HCT116 (cell line): ENCODE measurements around the gene SYNE1. TPM values are rescaled to one million over a fixed set of nuclear protein-coding genes. Genes with fewer than 3 reads are reported as not detected.

Source experiments
- ATAC-seq: fragments of 200-7000 bp; cut with Tn5 transposase; 2 replicates; pipeline ENCODE4 v1.9.1; 2020; ENCODE audit warnings: mild to moderate bottlenecking, moderate library complexity
- BruUV-seq: library from RNA; stranded (reverse); fragments of 400-500 nt; replicated peaks from 2 replicates; lab custom pipeline; 2021; lab: Mats Ljungman, UMichigan
- CTCF ChIA-PET: fragments of 300-600 bp; sonication (Branson Sonifier 250); formaldehyde crosslinking; loops from one replicate; lab custom pipeline; 2021; ENCODE audit warnings: antibody characterized with exemption; lab: Charles Lee
- POLR2A ChIA-PET: fragments of 300-600, 350-600 bp; sonication (Branson Sonifier 250); formaldehyde crosslinking; loops from one replicate; lab custom pipeline; 2021; ENCODE audit warnings: antibody characterized with exemption; lab: Charles Lee
- RAD21 ChIA-PET, 2 experiments: fragments of 300-600 bp; sonication (Branson Sonifier 250); formaldehyde crosslinking; loops; one replicate each; lab custom pipeline; 2023; ENCODE audit warnings: low total read pairs in 2 of 2; ENCODE audit not compliant: uncharacterized antibody in 2 of 2, unreplicated experiment in 2 of 2, low non-redundant PET in 1 of 2; lab: Charles Lee
- DNase-seq: peaks from one replicate; pipeline ENCODE4 v3.0.0-alpha.2; 2010; ENCODE audit warnings: low read depth, low spot score
- H2AFZ ChIP-seq: fragments of 200-600 bp; shearing (Covaris generic), sonication (generic); 2 replicates; pipeline ENCODE4 v1.6.1; 2017; ENCODE audit warnings: low read depth, mixed run types, mixed read lengths, antibody characterized with exemption, low read length; ENCODE audit not compliant: poor library complexity, severe bottlenecking
- H3K27ac ChIP-seq: 2 replicates; pipeline ENCODE4 v1.5.1; 2012; ENCODE audit warnings: low read depth, low read length
- H3K27me3 ChIP-seq: fragments of 200-600 bp; sonication (generic); 2 replicates; pipeline ENCODE4 v1.6.1; 2016; ENCODE audit warnings: mixed run types, low read length, mixed read lengths; ENCODE audit not compliant: insufficient read depth
- H3K36me3 ChIP-seq, 2 experiments: fragments of 200-500 bp in 1 of 2; fragments of 200-600 bp in 1 of 2; sonication (Bioruptor generic) in 1 of 2; sonication (generic) in 1 of 2; 2 replicates each; pipeline versions ENCODE4 v1.5.1 to v1.6.1; 2014 to 2016; ENCODE audit warnings: low read length in 2 of 2, inconsistent platforms in 1 of 2, mixed read lengths in 1 of 2, mixed run types in 1 of 2; ENCODE audit not compliant: insufficient read depth in 2 of 2, control insufficient read depth in 1 of 2
- H3K4me1 ChIP-seq, 2 experiments: fragments of 200-600 bp in 1 of 2; sonication (generic) in 1 of 2; 2 replicates each; pipeline versions ENCODE4 v1.5.1 to v1.6.1; 2012 to 2017; ENCODE audit warnings: low read length in 2 of 2, inconsistent platforms in 1 of 2, mild to moderate bottlenecking in 1 of 2, mixed read lengths in 1 of 2, mixed run types in 1 of 2, moderate library complexity in 1 of 2; ENCODE audit not compliant: insufficient read depth in 2 of 2, control insufficient read depth in 1 of 2
- H3K4me2 ChIP-seq: fragments of 200-600 bp; sonication (generic); 2 replicates; pipeline ENCODE4 v1.6.1; 2017; ENCODE audit warnings: mixed run types, low read length, mixed read lengths
- H3K4me3 ChIP-seq, 2 experiments: fragments of 200-600 bp in 1 of 2; sonication (generic) in 1 of 2; replicated peaks in 1 of 2; 2 replicates each; pipeline ENCODE4 v1.5.1; 2011 to 2016; ENCODE audit warnings: low read length in 2 of 2, control low read depth in 1 of 2, low read depth in 1 of 2, mild to moderate bottlenecking in 1 of 2, mixed read lengths in 1 of 2, mixed run types in 1 of 2
- H3K79me2 ChIP-seq: fragments of 200-600 bp; sonication (generic); 2 replicates; pipeline ENCODE4 v1.6.1; 2017; ENCODE audit warnings: mild to moderate bottlenecking, mixed run types, low read length, moderate library complexity, mixed read lengths; ENCODE audit not compliant: insufficient read depth
- H3K9ac ChIP-seq: fragments of 200-600 bp; sonication (generic); 2 replicates; pipeline ENCODE4 v1.6.1; 2016; ENCODE audit warnings: low read length, mixed read lengths
- H3K9me2 ChIP-seq: fragments of 200-600 bp; sonication (generic), shearing (Covaris generic); 2 replicates; pipeline ENCODE4 v1.6.1; 2017; ENCODE audit warnings: mixed run types, mild to moderate bottlenecking, moderate library complexity; ENCODE audit not compliant: insufficient read depth
- H3K9me3 ChIP-seq, 2 experiments: fragments of 200-500 bp in 1 of 2; fragments of 200-600 bp in 1 of 2; sonication (Bioruptor generic) in 1 of 2; sonication (generic) in 1 of 2; 2 replicates each; pipeline ENCODE4 v1.6.1; 2014 to 2017; ENCODE audit warnings: low read length in 2 of 2, mixed read lengths in 2 of 2, inconsistent platforms in 1 of 2, low read depth in 1 of 2, mild to moderate bottlenecking in 1 of 2, mixed run types in 1 of 2, moderate library complexity in 1 of 2; ENCODE audit not compliant: control insufficient read depth in 1 of 2, insufficient read depth in 1 of 2
- H4K20me1 ChIP-seq: fragments of 200-600 bp; sonication (generic), shearing (Covaris generic); 2 replicates; pipeline ENCODE4 v1.6.1; 2017; ENCODE audit warnings: mixed run types, mild to moderate bottlenecking, moderate library complexity; ENCODE audit not compliant: insufficient read depth
- ELF1 ChIP-seq: IDR thresholded peaks from 2 replicates; pipeline ENCODE4 v1.6.1; 2012; ENCODE audit warnings: low read depth, borderline replicate concordance
- EZH2 ChIP-seq: fragments of 200-600 bp; sonication (generic); IDR thresholded peaks from 2 replicates; pipeline ENCODE4 v1.6.1; 2017; ENCODE audit warnings: antibody characterized with exemption, mixed run types
- JUND ChIP-seq: IDR thresholded peaks from 2 replicates; pipeline ENCODE4 v1.6.1; 2012
- POLR2AphosphoS5 ChIP-seq: IDR thresholded peaks from 2 replicates; pipeline ENCODE4 v1.6.1; 2011; ENCODE audit warnings: mild to moderate bottlenecking, low read depth, low read length, moderate library complexity
- RAD21 ChIP-seq: IDR thresholded peaks from 2 replicates; pipeline ENCODE4 v1.6.1; 2012; ENCODE audit warnings: low read depth, mild to moderate bottlenecking
- SP1 ChIP-seq: IDR thresholded peaks from 2 replicates; pipeline ENCODE4 v1.6.1; 2012; ENCODE audit warnings: low read depth
- YY1 ChIP-seq: IDR thresholded peaks from 2 replicates; pipeline ENCODE4 v1.6.1; 2011; ENCODE audit warnings: low read length, low read depth, moderate library complexity, mild to moderate bottlenecking; ENCODE audit not compliant: insufficient replicate concordance; ENCODE audit errors: extremely low read depth
- ZFX ChIP-seq: fragments of 450-650 bp; IDR thresholded peaks from 2 replicates; pipeline ENCODE4 v1.6.1; 2017
- intact Hi-C: fragments of 100-400 bp; cut with micrococcal nuclease; formaldehyde crosslinking; loops from 2 replicates; pipeline ENCODE4 v1.10.0; 2022
- total RNA-seq: library from RNA; stranded (reverse); gene quantifications from one replicate; pipeline ENCODE4 v1.2.1, GENCODE V29; 2021; ENCODE audit not compliant: unreplicated experiment
- TF ChIP-seq, protein P1 (sequence below): IDR thresholded peaks from 2 replicates; pipeline ENCODE4 v1.6.1; 2012; ENCODE audit warnings: low read depth
- TF ChIP-seq, protein P2 (sequence below): IDR thresholded peaks from 2 replicates; pipeline ENCODE4 v1.6.1; 2012
- TF ChIP-seq, protein P3 (sequence below): IDR thresholded peaks from 2 replicates; pipeline ENCODE4 v1.6.1; 2011; ENCODE audit warnings: mild to moderate bottlenecking, low read length, moderate library complexity; ENCODE audit not compliant: insufficient replicate concordance; ENCODE audit errors: extremely low read depth

SYNE1 gene
- total RNA-seq, 1 experiment from 2014 or later = 5.4 TPM

DNA sequence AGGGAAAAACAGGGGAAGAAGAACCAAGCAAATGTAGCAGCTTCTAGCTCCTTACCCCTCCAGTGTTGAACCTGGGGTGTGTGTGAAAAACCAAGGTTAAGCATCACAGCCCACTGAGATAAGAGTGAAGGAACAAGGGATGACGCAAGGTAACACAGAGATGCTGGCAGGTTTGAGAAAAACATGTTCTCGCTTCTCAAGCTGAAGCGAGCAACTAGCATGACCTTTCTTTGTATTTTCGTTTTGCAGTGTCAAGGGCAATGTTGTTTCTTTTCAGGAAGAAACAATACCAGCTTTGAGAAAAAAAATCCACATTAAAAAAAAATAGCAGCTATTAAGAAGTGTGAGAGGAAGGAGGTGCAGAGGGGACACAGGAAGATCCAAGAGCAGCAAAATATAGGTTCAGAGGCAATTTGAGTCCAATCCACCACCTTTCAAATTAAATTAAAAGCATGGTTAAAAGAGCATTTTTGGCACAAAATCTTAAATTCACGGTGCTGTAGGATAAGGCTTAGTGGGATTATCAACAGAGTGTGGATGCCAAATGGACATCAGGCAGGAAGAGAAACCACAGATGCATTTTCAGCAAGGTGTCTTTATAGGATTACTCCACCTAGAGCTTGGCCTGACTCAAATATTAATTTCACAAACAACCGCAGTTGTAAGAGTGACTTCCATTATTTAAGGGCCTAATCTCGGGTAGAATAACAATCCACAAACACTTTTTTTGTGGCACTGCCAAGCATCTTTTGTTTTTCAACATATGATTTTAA, 70.9 kb downstream of the SYNE1 start:
- POLR2A ChIA-PET = no interaction called here

DNA sequence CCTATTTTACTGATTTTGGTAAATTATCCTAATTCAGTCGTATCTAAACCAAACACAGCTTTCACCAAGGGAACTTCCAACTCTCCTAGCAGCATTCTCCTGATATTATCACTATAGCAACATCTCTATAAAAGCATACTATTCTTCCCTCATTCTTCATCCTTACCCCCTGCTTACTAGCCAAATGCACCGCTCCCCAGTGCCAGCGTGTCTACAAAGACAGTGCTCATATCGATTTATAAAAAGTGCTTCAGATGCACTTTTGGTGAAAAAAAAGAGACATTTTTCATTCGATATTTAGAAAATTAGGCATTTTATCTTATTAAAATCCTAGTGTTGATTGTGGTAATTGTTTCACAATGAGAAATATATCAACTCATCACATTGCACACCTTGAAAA, 74.0 kb downstream of the SYNE1 start:
- no peak overlapping the region for H3K27ac ChIP-seq
- no peaks in the 10 kb centered on the region for H4K20me1 ChIP-seq
- intact Hi-C loops = no loop called here
- RAD21 ChIA-PET = no interaction called here
- POLR2A ChIA-PET = no interaction called here
- no peak overlapping the region for H3K4me2 ChIP-seq
- H3K9ac ChIP-seq = no peak overlapping the region
- no peak for ATAC-seq
- H3K9me2 ChIP-seq = no peaks in the 10 kb centered on the region
- no peak for TF ChIP-seq EZH2
- TF ChIP-seq JUND = no peak
- TF ChIP-seq POLR2AphosphoS5 = no peak
- TF ChIP-seq, protein P1, sequence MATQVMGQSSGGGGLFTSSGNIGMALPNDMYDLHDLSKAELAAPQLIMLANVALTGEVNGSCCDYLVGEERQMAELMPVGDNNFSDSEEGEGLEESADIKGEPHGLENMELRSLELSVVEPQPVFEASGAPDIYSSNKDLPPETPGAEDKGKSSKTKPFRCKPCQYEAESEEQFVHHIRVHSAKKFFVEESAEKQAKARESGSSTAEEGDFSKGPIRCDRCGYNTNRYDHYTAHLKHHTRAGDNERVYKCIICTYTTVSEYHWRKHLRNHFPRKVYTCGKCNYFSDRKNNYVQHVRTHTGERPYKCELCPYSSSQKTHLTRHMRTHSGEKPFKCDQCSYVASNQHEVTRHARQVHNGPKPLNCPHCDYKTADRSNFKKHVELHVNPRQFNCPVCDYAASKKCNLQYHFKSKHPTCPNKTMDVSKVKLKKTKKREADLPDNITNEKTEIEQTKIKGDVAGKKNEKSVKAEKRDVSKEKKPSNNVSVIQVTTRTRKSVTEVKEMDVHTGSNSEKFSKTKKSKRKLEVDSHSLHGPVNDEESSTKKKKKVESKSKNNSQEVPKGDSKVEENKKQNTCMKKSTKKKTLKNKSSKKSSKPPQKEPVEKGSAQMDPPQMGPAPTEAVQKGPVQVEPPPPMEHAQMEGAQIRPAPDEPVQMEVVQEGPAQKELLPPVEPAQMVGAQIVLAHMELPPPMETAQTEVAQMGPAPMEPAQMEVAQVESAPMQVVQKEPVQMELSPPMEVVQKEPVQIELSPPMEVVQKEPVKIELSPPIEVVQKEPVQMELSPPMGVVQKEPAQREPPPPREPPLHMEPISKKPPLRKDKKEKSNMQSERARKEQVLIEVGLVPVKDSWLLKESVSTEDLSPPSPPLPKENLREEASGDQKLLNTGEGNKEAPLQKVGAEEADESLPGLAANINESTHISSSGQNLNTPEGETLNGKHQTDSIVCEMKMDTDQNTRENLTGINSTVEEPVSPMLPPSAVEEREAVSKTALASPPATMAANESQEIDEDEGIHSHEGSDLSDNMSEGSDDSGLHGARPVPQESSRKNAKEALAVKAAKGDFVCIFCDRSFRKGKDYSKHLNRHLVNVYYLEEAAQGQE = no peak
- no peak for TF ChIP-seq YY1
- no peak for TF ChIP-seq RAD21
- TF ChIP-seq, all 23 proteins: peak for 0
- no peaks in the 10 kb centered on the region for H3K36me3 ChIP-seq
- no TSS peak for BruUV-seq
- H3K79me2 ChIP-seq = no peaks in the 10 kb centered on the region
- no peak for DNase-seq
- no peak overlapping the region for H3K4me3 ChIP-seq
- H2AFZ ChIP-seq = no peak overlapping the region
- H3K9me3 ChIP-seq = no peaks in the 10 kb centered on the region
- no peaks in the 10 kb centered on the region for H3K4me1 ChIP-seq
- CTCF ChIA-PET = no interaction called here
- H3K27me3 ChIP-seq = no peaks in the 10 kb centered on the region

More for the DNA sequence above, 70.9 kb downstream of the SYNE1 start:
- H3K4me2 ChIP-seq = no peak overlapping the region
- TF ChIP-seq, protein P2, sequence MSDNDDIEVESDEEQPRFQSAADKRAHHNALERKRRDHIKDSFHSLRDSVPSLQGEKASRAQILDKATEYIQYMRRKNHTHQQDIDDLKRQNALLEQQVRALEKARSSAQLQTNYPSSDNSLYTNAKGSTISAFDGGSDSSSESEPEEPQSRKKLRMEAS = no peak
- TF ChIP-seq ELF1 (no peak), SP1 (no peak), YY1 (no peak), POLR2AphosphoS5 (no peak), ZFX (no peak)
- TF ChIP-seq, protein P3, sequence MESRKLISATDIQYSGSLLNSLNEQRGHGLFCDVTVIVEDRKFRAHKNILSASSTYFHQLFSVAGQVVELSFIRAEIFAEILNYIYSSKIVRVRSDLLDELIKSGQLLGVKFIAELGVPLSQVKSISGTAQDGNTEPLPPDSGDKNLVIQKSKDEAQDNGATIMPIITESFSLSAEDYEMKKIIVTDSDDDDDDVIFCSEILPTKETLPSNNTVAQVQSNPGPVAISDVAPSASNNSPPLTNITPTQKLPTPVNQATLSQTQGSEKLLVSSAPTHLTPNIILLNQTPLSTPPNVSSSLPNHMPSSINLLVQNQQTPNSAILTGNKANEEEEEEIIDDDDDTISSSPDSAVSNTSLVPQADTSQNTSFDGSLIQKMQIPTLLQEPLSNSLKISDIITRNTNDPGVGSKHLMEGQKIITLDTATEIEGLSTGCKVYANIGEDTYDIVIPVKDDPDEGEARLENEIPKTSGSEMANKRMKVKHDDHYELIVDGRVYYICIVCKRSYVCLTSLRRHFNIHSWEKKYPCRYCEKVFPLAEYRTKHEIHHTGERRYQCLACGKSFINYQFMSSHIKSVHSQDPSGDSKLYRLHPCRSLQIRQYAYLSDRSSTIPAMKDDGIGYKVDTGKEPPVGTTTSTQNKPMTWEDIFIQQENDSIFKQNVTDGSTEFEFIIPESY = no peak
- TF ChIP-seq, all 23 proteins: peak for 0
- Histone ChIP-seq H3K36me3 (no peaks in the 10 kb centered on the region), H3K4me1 (no peaks in the 10 kb centered on the region), H2AFZ (no peak overlapping the region), H3K27ac (no peak overlapping the region), H3K4me3 (no peak overlapping the region), H3K9ac (no peak overlapping the region), H4K20me1 (no peaks in the 10 kb centered on the region), H3K79me2 (no peaks in the 10 kb centered on the region), H3K9me3 (no peaks in the 10 kb centered on the region), H3K27me3 (no peaks in the 10 kb centered on the region), H3K9me2 (no peaks in the 10 kb centered on the region)
- ChIA-PET CTCF (no interaction called here), RAD21 (no interaction called here)
- BruUV-seq = no TSS peak
- ATAC-seq (no peak), DNase-seq (no peak)
- intact Hi-C loops = no loop called here
